NCI-H446 (cell line): ENCODE data around the gene FGD2.
"Not testable (repeated sequence)": the region's sequence is repeated elsewhere in the genome, so short reads cannot be mapped to it uniquely, and the experiment has no call there.

Source experiments
- DNase-seq, 2 experiments: peaks; one replicate each; lab custom pipeline; 2025; lab: John Stamatoyannopoulos, UW

Gene FGD2

GRCh38 chr6:37058984-37059343 is 53.5 kb downstream of the FGD2 start:
- DNase-seq, result not testable (repeated sequence)

DNA sequence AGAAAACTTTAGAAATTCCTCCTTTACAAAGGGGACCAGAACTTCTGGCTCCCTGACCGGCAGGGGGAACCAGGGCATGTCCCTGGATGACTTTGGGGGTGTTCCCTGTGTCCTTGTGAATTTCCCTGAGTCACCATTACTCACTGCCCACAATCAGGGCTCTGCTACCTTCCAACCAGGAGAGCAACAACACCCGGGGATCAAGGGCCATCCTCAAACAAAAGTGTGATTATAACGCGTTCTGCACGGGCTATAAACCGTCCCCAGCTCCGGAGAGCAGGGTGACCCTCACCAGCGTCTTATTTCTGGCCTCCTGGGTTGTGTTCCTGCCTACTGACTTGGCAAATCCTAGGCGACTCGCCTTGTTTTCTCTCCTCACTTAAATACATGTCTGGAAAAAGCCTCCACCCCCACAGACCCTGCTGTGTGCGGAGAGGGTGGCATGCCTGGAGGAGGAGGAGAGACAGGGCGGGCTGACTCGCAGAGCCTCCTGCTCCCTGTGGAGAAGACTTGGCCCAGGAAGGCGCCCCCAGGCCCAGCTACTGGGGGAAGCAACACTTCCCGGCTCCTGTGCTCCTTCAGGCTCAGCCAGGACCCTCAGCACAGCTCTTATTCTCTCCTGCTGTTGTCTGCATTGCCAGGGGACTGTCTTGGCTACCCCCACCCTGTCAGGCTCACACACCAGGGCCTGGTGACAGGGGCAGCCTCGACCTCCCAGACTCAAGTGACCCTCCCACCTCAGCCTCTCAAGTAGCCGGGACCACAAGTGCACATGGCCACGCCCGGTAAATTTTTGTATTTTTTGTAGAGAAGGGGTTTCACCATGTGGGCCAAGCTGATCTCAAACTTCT is 54.1 kb downstream of the FGD2 start:
- DNase-seq, result no peak

GRCh38 chr6:37060195-37060559 is 54.7 kb downstream of the FGD2 start:
- no peak for DNase-seq

DNA sequence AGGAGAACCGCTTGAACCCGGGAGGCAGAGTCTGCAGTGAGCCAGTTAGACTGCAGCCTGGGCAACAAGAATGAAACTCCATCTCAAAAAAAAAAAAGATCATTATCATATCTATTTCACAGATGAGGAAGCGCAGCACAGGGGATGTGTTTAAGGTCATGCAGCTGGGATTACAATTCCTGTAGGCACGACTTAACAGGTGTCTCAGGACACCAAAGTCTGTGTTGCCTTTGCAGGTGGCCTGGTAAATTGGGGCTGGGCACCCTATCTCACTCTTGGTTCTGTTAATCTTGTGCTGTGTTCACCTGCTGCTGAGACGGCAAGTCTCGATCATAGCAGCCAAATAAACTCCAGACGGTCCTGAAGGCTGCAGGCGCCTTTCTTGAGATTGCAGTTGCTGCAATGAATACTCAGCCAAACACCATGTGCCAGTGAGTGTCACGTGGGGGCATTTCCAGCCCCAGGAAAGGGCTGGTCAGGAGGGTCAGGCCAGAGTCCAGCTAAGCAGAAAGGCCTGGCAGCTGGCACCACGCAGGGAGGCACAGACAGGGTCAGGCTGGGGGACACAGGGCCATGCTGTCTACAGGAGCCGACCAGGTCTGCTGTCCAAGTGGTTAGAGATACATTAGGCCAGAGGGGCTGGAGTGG is 55.8 kb downstream of the FGD2 start:
- DNase-seq, result no peak

DNA sequence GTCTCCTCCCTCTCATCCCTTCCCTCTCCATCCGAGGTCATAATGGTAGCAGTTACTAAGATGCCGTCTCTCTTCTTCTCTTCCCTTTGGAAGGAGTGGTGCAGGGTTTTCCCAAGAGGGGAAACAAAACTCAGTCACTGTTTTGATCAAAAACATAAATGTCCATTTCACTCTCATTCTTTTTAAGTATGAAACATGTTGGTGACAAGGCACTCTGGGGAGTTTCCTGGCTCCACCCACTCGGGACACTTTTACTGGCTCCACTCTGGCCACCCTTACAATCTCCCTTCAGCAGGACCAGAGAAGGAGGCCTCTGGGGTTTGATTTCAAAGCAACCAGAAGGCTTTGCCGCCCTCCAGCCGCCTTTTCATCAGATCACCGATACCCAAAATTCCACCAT is 57.0 kb downstream of the FGD2 start:
- no peak for DNase-seq

GRCh38 chr6:37068356-37069270 is 63.2 kb downstream of the FGD2 start:
- DNase-seq, result no peak

DNA sequence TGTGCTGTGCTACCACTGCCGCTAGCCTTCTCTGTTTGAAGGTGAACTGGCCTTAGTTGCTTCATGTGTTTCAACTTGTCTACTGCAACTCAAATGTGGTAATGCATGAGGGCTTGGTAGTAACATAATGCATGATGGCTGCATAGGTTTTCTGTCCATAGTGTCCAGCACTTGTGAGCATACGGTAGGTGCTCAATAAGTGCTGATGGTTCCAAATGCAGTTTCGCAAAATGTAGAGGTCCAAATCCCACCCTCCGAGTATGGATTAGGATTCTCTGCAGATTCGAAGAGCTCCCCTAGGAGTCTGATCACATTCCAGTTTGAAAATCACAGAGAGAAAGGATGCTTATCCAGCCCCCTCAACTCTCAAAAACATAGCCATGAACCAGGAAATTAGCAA is 64.2 kb downstream of the FGD2 start:
- DNase-seq, result no peak

DNA sequence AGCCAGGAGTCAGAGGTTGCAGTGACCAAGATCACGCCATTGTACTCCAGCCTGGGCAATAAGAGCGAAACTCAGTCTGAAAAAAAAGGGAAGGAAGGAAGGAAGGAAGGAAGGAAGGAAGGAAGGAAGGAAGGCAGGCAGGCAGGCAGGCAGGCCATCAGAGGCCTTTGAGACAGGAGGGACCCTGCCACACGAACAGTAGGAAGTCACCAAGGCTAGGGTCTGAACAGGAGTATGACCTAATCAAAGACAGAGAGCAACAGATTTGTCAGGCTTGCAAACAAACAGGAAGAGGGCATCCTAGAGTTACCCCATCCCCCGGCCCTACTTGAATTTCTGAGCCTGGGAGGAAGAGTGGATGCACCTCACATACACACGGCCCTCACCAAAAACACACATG is 67.1 kb downstream of the FGD2 start:
- no peak for DNase-seq

DNA sequence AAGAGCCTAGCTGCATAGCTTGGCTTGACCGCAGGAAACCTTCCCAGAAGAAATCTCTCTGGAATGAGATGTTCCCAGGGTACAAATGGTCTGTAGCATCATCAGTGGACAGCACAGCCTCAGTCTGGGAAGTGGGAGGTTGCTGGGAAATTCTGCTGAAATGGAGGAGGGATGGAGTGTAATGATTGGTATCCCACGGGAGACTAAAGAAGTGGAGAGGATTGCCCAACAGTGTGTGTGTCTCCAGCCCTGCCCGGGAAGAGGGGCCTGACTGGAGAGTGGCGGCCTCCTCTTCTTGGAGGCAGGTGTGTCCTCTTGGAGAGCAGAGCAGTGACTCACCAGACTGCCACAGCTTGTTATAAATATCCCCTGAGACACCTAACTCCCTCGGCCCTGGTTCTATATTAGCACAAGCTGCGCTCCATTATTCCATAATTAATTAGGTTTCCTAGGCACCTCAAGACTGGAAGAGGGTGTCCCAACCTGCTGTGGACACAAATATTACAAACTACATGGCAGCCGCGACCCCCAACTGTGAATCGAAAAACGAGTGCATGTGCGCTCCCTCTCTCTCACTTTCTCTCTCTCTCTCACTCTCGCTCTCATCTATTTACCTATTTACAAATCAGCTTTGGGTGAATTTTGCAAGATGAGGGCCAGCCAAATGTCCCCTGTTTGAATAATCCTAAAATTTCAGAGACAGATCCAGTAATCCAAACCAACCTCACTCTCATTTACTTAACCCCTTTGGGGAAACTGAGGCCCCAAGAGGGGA is 68.8 kb downstream of the FGD2 start:
- no peak for DNase-seq

- DNase-seq, result peak in 1 of 2 experiments; percentile 34
Measured at GRCh38 chr6:37077191-37077904, 71.9 kb downstream of the FGD2 start.

- peak in 1 of 2 experiments; percentile 43 for DNase-seq
Measured at GRCh38 chr6:37077905-37078296, 72.4 kb downstream of the FGD2 start.
